ENCODE measurements around the gene TMEM179.

DNA sequence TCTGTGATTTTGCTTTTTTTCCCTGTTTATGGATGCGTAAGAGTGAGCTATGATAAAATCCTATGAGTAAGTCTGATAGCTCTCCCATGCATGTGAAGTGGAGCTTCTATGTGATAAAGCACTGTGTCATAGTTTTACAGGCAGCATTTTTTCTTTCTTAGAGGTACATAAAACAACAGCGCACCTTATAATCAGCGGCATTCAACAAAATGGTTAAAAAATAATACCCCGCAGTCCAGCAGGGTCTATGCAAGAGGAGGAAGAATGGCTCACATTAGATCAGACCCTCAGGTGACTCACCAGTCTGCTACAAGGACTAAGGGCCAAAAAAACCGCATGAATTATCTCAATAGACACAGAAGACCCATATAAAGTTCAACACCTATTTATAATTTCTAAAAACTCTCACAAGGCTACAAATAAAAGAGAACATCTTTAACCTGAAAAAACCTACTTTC is 33.0 kb upstream of the TMEM179 start:
- TF ChIP-seq, protein P1, sequence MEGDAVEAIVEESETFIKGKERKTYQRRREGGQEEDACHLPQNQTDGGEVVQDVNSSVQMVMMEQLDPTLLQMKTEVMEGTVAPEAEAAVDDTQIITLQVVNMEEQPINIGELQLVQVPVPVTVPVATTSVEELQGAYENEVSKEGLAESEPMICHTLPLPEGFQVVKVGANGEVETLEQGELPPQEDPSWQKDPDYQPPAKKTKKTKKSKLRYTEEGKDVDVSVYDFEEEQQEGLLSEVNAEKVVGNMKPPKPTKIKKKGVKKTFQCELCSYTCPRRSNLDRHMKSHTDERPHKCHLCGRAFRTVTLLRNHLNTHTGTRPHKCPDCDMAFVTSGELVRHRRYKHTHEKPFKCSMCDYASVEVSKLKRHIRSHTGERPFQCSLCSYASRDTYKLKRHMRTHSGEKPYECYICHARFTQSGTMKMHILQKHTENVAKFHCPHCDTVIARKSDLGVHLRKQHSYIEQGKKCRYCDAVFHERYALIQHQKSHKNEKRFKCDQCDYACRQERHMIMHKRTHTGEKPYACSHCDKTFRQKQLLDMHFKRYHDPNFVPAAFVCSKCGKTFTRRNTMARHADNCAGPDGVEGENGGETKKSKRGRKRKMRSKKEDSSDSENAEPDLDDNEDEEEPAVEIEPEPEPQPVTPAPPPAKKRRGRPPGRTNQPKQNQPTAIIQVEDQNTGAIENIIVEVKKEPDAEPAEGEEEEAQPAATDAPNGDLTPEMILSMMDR (IDR thresholded peaks at IDR 0.05 in 4 of 5, conservative IDR thresholded peaks at IDR 0.05 in 1 of 5), result no peak
- no peak for TF ChIP-seq POLR2A (IDR thresholded peaks at IDR 0.05)
